Measurements from ENCODE around the gene ISOC2.

The ISOC2 gene

DNA sequence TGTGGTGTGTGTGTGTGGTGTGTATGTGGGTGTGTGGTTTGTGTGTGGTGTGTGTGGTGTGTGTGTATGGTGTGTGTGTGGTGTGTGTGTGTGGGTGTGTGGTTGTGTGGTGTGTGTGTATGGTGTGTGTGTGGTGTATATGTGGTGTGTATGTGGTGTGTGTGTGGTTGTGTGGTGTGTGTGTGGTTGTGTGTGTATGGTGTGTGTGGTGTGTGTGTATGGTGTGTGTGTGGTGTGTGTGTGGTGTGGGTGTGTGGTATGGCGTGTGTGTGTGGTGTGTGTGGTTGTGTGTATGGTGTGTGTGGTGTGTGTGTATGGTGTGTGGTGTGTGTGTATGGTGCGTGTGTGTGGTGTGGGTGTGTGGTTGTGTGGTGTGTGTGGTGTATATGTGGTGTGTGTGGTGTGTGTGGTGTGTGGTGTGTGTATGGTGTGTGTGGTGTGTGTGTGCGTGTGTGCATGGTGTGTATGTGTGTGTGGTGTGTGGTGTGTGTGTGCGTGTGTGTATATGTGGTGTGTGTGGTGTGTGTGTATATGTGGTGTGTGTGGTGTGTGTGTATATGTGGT is 27.0 kb downstream of the ISOC2 start:
- no peak overlapping the region for H3K4me3 ChIP-seq (ENCODE audit: low read depth, low read length)
- TF ChIP-seq, protein P1, sequence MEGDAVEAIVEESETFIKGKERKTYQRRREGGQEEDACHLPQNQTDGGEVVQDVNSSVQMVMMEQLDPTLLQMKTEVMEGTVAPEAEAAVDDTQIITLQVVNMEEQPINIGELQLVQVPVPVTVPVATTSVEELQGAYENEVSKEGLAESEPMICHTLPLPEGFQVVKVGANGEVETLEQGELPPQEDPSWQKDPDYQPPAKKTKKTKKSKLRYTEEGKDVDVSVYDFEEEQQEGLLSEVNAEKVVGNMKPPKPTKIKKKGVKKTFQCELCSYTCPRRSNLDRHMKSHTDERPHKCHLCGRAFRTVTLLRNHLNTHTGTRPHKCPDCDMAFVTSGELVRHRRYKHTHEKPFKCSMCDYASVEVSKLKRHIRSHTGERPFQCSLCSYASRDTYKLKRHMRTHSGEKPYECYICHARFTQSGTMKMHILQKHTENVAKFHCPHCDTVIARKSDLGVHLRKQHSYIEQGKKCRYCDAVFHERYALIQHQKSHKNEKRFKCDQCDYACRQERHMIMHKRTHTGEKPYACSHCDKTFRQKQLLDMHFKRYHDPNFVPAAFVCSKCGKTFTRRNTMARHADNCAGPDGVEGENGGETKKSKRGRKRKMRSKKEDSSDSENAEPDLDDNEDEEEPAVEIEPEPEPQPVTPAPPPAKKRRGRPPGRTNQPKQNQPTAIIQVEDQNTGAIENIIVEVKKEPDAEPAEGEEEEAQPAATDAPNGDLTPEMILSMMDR (IDR thresholded peaks at IDR 0.05; ENCODE audit: low read depth, low read length): no peak

DNA sequence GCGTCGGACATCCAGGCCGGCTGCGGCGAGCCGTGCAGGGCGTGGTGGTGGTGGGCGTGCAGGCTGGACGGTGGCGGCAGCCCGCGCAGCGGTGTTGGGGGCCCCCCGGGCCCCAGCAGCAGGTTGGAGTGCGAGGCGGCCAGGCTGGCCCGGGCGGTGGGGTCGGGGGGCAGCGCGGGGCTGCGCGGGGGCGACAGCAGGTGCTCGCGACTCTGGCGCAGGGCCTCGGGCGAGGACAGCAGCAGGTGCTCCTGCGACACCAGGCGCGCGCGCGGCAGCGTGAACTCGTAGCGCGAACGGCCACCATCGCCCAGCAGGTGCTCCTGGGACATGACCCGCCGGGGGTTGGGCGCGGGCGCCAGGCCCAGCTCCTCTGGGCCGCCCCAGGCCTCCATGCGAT is 28.1 kb downstream of the ISOC2 start:
- no peak for DNase-seq
- Histone ChIP-seq H3K27me3 (ENCODE audit: insufficient read depth, low read depth, severe bottlenecking) (no peaks in the 10 kb centered on the region), H3K4me3 (ENCODE audit: low read depth, low read length) (no peak overlapping the region), H3K9me3 (ENCODE audit: severe bottlenecking) (no peaks in the 10 kb centered on the region), H3K36me3 (no peaks in the 10 kb centered on the region), H3K27ac (no peak overlapping the region)
- TF ChIP-seq, protein P1 (IDR thresholded peaks at IDR 0.05; ENCODE audit: low read depth, low read length): no peak

More for the DNA sequence above, 27.0 kb downstream of the ISOC2 start:
- DNase-seq: no peak
- Histone ChIP-seq H3K27me3 (ENCODE audit: insufficient read depth, low read depth, severe bottlenecking) (no peaks in the 10 kb centered on the region), H3K36me3 (no peaks in the 10 kb centered on the region), H3K9me3 (ENCODE audit: severe bottlenecking) (no peaks in the 10 kb centered on the region), H3K27ac (no peak overlapping the region)

DNA sequence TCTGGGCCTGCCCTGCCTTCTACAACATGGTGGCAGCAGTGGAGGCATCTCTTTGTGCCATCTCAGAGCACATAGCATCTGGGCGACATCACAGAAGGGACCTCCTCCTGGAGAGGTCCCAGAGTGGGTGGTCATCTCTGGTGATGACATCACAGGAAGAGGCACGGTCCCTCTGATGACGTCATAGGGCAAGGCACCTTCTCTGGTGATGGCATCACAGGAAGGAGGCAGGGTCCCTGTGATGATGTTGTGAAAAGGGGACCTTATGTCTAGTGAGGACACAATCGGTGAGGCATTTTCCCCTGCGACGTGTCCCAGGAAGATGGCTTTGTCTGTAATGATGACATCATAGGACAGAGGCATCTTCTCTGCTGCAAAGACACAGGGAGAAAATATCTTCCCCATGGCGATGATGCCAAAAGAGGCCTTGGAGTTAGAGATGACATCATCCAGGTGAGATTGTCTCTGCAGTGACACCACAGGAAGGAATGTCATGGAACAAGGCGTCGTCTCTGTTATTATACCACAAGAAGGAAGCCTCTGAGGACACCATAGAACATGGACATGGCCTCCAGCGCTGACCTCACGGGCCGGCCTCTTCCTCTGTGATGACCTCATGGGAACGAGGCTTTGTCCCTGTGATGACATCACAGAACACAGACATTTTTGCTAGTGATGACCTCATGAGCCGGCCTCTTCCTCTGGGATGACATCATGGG is 29.0 kb downstream of the ISOC2 start:
- H3K4me3 ChIP-seq (ENCODE audit: low read depth, low read length): no peak overlapping the region
- no peaks in the 10 kb centered on the region for H3K9me3 ChIP-seq (ENCODE audit: severe bottlenecking)
- H3K27ac ChIP-seq: no peak overlapping the region
- TF ChIP-seq, protein P1 (IDR thresholded peaks at IDR 0.05; ENCODE audit: low read depth, low read length): no peak
- H3K27me3 ChIP-seq (ENCODE audit: insufficient read depth, low read depth, severe bottlenecking): no peaks in the 10 kb centered on the region
- no peak for DNase-seq
- no peaks in the 10 kb centered on the region for H3K36me3 ChIP-seq

DNA sequence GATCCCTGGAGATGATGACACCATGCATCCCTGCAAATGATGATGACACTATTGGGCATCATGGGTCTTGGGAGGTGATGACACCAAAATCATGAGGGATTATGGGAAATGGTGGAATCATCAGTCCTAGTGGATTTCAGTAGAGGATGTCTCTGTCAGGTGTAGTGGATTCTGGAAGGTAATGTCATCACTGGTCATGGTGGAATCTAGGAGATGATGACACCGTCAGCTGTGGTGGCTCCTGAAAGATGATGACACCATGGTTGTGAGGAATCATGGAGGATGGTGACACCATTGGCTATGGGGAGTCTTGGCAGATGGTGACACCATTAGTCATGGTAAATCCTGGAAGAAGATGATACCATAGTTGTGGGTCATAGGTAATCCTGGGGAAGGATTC is 30.3 kb downstream of the ISOC2 start:
- Histone ChIP-seq H3K27ac (no peak overlapping the region), H3K4me3 (ENCODE audit: low read depth, low read length) (no peak overlapping the region), H3K36me3 (no peaks in the 10 kb centered on the region), H3K27me3 (ENCODE audit: insufficient read depth, low read depth, severe bottlenecking) (no peaks in the 10 kb centered on the region), H3K9me3 (ENCODE audit: severe bottlenecking) (no peaks in the 10 kb centered on the region)
- DNase-seq: no peak
- TF ChIP-seq, protein P1 (IDR thresholded peaks at IDR 0.05; ENCODE audit: low read depth, low read length): no peak

DNA sequence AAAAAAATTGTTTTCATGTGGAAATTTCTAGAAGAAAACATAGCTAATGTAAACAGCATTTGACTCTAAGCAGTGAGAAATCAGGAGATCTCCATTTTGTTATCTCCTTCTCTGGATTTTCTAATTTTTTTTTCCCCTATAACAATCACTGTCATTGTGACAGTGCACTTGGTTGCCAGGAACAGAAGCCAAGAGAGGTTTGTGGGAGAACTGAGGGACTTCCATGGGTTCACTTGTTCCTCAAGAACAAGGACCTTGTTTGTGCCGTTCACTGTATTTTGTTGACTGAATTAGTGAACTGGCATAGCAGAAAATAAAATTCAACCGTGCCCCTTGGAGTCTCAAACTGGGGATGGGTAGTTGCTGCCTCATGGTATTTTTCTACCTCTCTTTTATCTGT is 35.4 kb downstream of the ISOC2 start:
- Histone ChIP-seq H3K4me3 (ENCODE audit: low read depth, low read length) (no peak overlapping the region), H3K9me3 (ENCODE audit: severe bottlenecking) (no peaks in the 10 kb centered on the region), H3K27me3 (ENCODE audit: insufficient read depth, low read depth, severe bottlenecking) (no peaks in the 10 kb centered on the region), H3K27ac (no peak overlapping the region), H3K36me3 (no peaks in the 10 kb centered on the region)
- no peak for DNase-seq
- TF ChIP-seq, protein P1 (IDR thresholded peaks at IDR 0.05; ENCODE audit: low read depth, low read length): no peak
